Natural killer cell (primary cell): ENCODE data around the gene C22orf23. TPM values are rescaled to one million over a fixed set of nuclear protein-coding genes. Genes with fewer than 3 reads are reported as not detected.
A peak's percentile ranks its signal among the peaks of the same experiment; 100 is the strongest.

Experiments used
- ATAC-seq, 3 donors: fragments of 150-1000 bp in 2 of 3; fragments of 200-7000 bp in 1 of 3; cut with Tn5 transposase; 1 replicate in 1 of 3; 2 replicates in 2 of 3; pipeline ENCODE4 v1.10.0; 2021; ENCODE audit warnings: mild to moderate bottlenecking in 2 of 3, moderate library complexity in 2 of 3
- DNase-seq, 2 donors: peaks; one replicate each; pipeline versions ENCODE4 v3.0.0 to v3.0.0-alpha.2; 2013 to 2021; ENCODE audit warnings: mixed read lengths in 1 of 2
- H3K27ac ChIP-seq: one replicate; pipeline ENCODE4 v1.5.1; 2013; ENCODE audit warnings: mild to moderate bottlenecking, low read length
- H3K27me3 ChIP-seq: one replicate; pipeline ENCODE4 v1.6.1; 2013; ENCODE audit warnings: low read length; ENCODE audit not compliant: control insufficient read depth, insufficient read depth
- H3K36me3 ChIP-seq: one replicate; pipeline ENCODE4 v1.6.1; 2013; ENCODE audit warnings: low read length; ENCODE audit not compliant: control insufficient read depth, insufficient read depth
- H3K4me1 ChIP-seq: one replicate; pipeline ENCODE4 v1.6.1; 2013; ENCODE audit warnings: low read length; ENCODE audit not compliant: control insufficient read depth, insufficient read depth
- H3K4me3 ChIP-seq: one replicate; pipeline ENCODE4 v1.5.1; 2013; ENCODE audit warnings: low read length
- H3K9me3 ChIP-seq: one replicate; pipeline ENCODE4 v1.6.1; 2013; ENCODE audit warnings: low read length; ENCODE audit not compliant: control insufficient read depth, insufficient read depth
- H3K27ac Mint-ChIP-seq, 2 donors: one replicate each; pipeline ENCODE4 v1.8.0; 2022; ENCODE audit warnings: mild to moderate bottlenecking in 2 of 2, mixed read lengths in 2 of 2, moderate library complexity in 1 of 2
- H3K27me3 Mint-ChIP-seq, 2 donors: one replicate each; pipeline ENCODE4 v1.8.0; 2022; ENCODE audit warnings: low read depth in 2 of 2, mixed read lengths in 2 of 2
- H3K36me3 Mint-ChIP-seq: one replicate; pipeline ENCODE4 v1.8.0; 2022; ENCODE audit warnings: mixed read lengths
- H3K4me1 Mint-ChIP-seq, 2 donors: one replicate each; pipeline ENCODE4 v1.8.0; 2022; ENCODE audit warnings: mixed read lengths in 2 of 2
- H3K4me3 Mint-ChIP-seq: one replicate; pipeline ENCODE4 v1.8.0; 2022; ENCODE audit warnings: mild to moderate bottlenecking, moderate library complexity, mixed read lengths
- H3K9me3 Mint-ChIP-seq, 2 donors: one replicate each; pipeline ENCODE4 v1.8.0; 2022; ENCODE audit warnings: mixed read lengths in 2 of 2
- CTCF ChIP-seq: fragments of 200-600 bp; IDR thresholded peaks from one replicate; pipeline ENCODE4 v1.8.0; 2022; ENCODE audit warnings: antibody characterized with exemption
- WGBS: methylation state at CpG from one replicate; pipeline ENCODE4 v1.1.7; 2013; ENCODE audit warnings: missing lambda C conversion rate; ENCODE audit not compliant: insufficient coverage; 5-methylcytosine and 5-hydroxymethylcytosine counted together
- intact Hi-C: fragments of 100-400 bp; cut with micrococcal nuclease; formaldehyde crosslinking; loops from one replicate; pipeline ENCODE4 v1.14.2; 2022
- total RNA-seq, 4 donors: library from RNA; stranded (reverse); fragments of 120-200 nt in 1 of 4; gene quantifications; one replicate each; pipeline versions ENCODE4 v1.2.3 to v1.2.4, GENCODE V29; 2013 to 2022

The C22orf23 gene
- total RNA-seq, 3 donors from 2014 or later (not counting 1 experiment from before 2014, with no cell fraction given), result not detected

- Histone ChIP-seq H3K4me1 (peaks cover 10% of the 10 kb centered on the region), H3K36me3 (peaks cover 20% of the 10 kb centered on the region), H3K27me3 (no peaks in the 10 kb centered on the region), H3K27ac (no peak overlapping the region), H3K9me3 (no peaks in the 10 kb centered on the region), H3K4me3 (no peak overlapping the region)
- Mint-ChIP-seq H3K36me3 (no peaks in the 10 kb centered on the region), H3K27ac (no peak overlapping the region), H3K4me3 (no peak overlapping the region), H3K9me3 (no peaks in the 10 kb centered on the region), H3K4me1 (peaks cover 8 to 17% of the 10 kb centered on the region in 2 donors), H3K27me3 (no peaks in the 10 kb centered on the region)
- DNase-seq (peak; percentile 72 to 86), ATAC-seq (peak; percentile 93 to 100 (median 99))
- intact Hi-C loops, result no loop called here
- WGBS, result 12% methylated on average over 13 of the region's 13 CpGs
- peak; percentile 82 for TF ChIP-seq CTCF
Measured at GRCh38 chr22:37933711-37934376, 19.6 kb downstream of the C22orf23 start.

GRCh38 chr22:37932821-37933578 lies 20.4 kb downstream of the C22orf23 start:
- Mint-ChIP-seq H3K27ac (peak overlapping the region in 1 of 2 donors; percentile 51), H3K9me3 (no peaks in the 10 kb centered on the region), H3K27me3 (no peaks in the 10 kb centered on the region), H3K4me1 (peaks cover 8 to 17% of the 10 kb centered on the region in 2 donors), H3K4me3 (no peak overlapping the region), H3K36me3 (no peaks in the 10 kb centered on the region)
- Histone ChIP-seq H3K4me3 (no peak overlapping the region), H3K9me3 (no peaks in the 10 kb centered on the region), H3K4me1 (peaks cover 10% of the 10 kb centered on the region), H3K27me3 (no peaks in the 10 kb centered on the region), H3K27ac (no peak overlapping the region), H3K36me3 (peaks cover 23% of the 10 kb centered on the region)
- no peak for TF ChIP-seq CTCF
- no peak for DNase-seq
- no peak for ATAC-seq
- WGBS, result 94% methylated on average over 21 of the region's 21 CpGs
- intact Hi-C loops, result no loop called here

GRCh38 chr22:37932401-37932800 lies 21.0 kb downstream of the C22orf23 start:
- Histone ChIP-seq H3K36me3 (peaks cover 23% of the 10 kb centered on the region), H3K9me3 (no peaks in the 10 kb centered on the region), H3K27me3 (no peaks in the 10 kb centered on the region), H3K4me1 (peaks cover 10% of the 10 kb centered on the region), H3K4me3 (no peak overlapping the region), H3K27ac (no peak overlapping the region)
- Mint-ChIP-seq H3K36me3 (no peaks in the 10 kb centered on the region), H3K27me3 (no peaks in the 10 kb centered on the region), H3K4me3 (no peak overlapping the region), H3K27ac (no peak overlapping the region), H3K9me3 (no peaks in the 10 kb centered on the region), H3K4me1 (peaks cover 8 to 17% of the 10 kb centered on the region in 2 donors)
- ATAC-seq, result no peak
- DNase-seq, result no peak
- no peak for TF ChIP-seq CTCF
- WGBS, result 93% methylated on average over 10 of the region's 10 CpGs
- intact Hi-C loops, result no loop called here
